ENCODE results near the gene OTUD5. TPM values are rescaled to one million over a fixed set of nuclear protein-coding genes. Genes with fewer than 3 reads are reported as not detected.
A peak's percentile ranks its signal among the peaks of the same experiment; 100 is the strongest.

Gene OTUD5
- total RNA-seq, 3 donors from 2014 or later (not counting 1 experiment from before 2014, with no cell fraction given): 92.2 to 106 (median 92.5) TPM

GRCh38 chrX:48957827-48958634 lies 624 bp upstream of the OTUD5 start:
- ATAC-seq (peak; percentile 75 to 88 (median 79)), DNase-seq (peak; percentile 88 to 97)
- Mint-ChIP-seq H3K9me3 (no peaks in the 10 kb centered on the region), H3K27ac (peak overlapping the region; percentile 100), H3K27me3 (ENCODE audit: low read depth in 2 of 2) (peaks cover 0 to 7% of the 10 kb centered on the region in 2 donors), H3K4me3 (peak overlapping the region; percentile 96), H3K36me3 (no peaks in the 10 kb centered on the region), H3K4me1 (peaks cover 24 to 45% of the 10 kb centered on the region in 2 donors)
- intact Hi-C loops (cut with micrococcal nuclease): loop anchor here (1.0 to 5.0 kb wide), 7 partner anchors 21 to 1301 kb away; partner anchors contain the start of genes GRIPAP1, HDAC6, PIM2 and PQBP1
- Histone ChIP-seq H3K36me3 (ENCODE audit: control insufficient read depth, insufficient read depth, low read length) (peaks cover 22% of the 10 kb centered on the region), H3K4me3 (ENCODE audit: low read length) (peak overlapping the region; percentile 57), H3K9me3 (ENCODE audit: control insufficient read depth, insufficient read depth, low read length) (no peaks in the 10 kb centered on the region), H3K4me1 (ENCODE audit: control insufficient read depth, insufficient read depth, low read length) (peaks cover 42% of the 10 kb centered on the region), H3K27me3 (ENCODE audit: control insufficient read depth, insufficient read depth, low read length) (no peaks in the 10 kb centered on the region), H3K27ac (ENCODE audit: low read length) (peak overlapping the region; percentile 98)
- 0% methylated on average over 56 of the region's 66 CpGs for WGBS (ENCODE audit: insufficient coverage)
- TF ChIP-seq, protein P1, sequence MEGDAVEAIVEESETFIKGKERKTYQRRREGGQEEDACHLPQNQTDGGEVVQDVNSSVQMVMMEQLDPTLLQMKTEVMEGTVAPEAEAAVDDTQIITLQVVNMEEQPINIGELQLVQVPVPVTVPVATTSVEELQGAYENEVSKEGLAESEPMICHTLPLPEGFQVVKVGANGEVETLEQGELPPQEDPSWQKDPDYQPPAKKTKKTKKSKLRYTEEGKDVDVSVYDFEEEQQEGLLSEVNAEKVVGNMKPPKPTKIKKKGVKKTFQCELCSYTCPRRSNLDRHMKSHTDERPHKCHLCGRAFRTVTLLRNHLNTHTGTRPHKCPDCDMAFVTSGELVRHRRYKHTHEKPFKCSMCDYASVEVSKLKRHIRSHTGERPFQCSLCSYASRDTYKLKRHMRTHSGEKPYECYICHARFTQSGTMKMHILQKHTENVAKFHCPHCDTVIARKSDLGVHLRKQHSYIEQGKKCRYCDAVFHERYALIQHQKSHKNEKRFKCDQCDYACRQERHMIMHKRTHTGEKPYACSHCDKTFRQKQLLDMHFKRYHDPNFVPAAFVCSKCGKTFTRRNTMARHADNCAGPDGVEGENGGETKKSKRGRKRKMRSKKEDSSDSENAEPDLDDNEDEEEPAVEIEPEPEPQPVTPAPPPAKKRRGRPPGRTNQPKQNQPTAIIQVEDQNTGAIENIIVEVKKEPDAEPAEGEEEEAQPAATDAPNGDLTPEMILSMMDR (IDR thresholded peaks at IDR 0.05): no peak

DNA sequence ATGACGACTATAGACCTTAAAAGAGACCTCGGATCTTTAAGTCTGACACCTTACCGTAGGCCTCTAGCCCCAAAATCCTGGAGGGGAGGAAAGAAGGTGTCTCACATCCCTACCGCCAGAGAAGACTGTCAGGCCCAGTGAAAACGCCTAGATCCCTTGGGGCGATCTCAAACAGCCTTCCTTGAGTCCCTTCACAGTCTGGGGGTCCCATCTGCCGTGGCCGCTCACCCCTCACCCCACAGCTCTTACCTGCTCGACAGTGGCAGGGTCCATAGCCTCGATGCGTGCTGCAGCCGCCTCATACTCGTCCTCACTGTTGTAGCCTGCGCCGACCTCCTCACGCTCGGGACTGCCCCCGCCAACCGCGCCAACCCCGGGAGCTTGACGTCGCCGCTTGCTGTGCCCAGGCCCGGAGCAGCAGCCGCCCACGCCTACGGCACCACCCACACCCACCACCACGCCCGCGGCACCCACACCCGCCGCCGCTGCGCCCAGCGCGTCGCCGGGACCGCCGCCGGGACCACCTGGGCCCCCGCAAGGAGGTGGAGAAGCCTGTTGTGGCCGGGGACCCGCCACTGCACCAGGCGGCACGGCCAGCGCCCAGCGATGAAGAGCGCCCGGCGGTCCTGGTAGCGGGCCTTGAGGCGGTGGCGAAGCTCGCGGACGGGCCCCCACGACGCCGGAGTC lies 536 bp downstream of the OTUD5 start:
- peak overlapping the region; percentile 89 to 100 for H3K27ac Mint-ChIP-seq
- Histone ChIP-seq H3K9me3 (ENCODE audit: control insufficient read depth, insufficient read depth, low read length) (no peaks in the 10 kb centered on the region), H3K4me3 (ENCODE audit: low read length) (peak overlapping the region; percentile 59), H3K4me1 (ENCODE audit: control insufficient read depth, insufficient read depth, low read length) (peaks cover 50% of the 10 kb centered on the region), H3K27ac (ENCODE audit: low read length) (peak overlapping the region; percentile 98), H3K36me3 (ENCODE audit: control insufficient read depth, insufficient read depth, low read length) (peaks cover 22% of the 10 kb centered on the region), H3K27me3 (ENCODE audit: control insufficient read depth, insufficient read depth, low read length) (no peaks in the 10 kb centered on the region)
- H3K36me3 Mint-ChIP-seq: no peaks in the 10 kb centered on the region
- intact Hi-C loops (cut with micrococcal nuclease): loop anchor here (2.0 to 5.0 kb wide), 4 partner anchors 20 to 1300 kb away; partner anchors contain the start of genes HDAC6, PQBP1, TIMM17B and UXT
- DNase-seq (peak; percentile 64 to 76), ATAC-seq (peak; percentile 25 to 40 (median 39))
- WGBS (ENCODE audit: insufficient coverage): 1% methylated on average over 60 of the region's 61 CpGs
- H3K4me1 Mint-ChIP-seq: peaks cover 36 to 56% of the 10 kb centered on the region in 2 donors
- H3K4me3 Mint-ChIP-seq: peak overlapping the region; percentile 84
- peaks cover 0 to 7% of the 10 kb centered on the region in 2 donors for H3K27me3 Mint-ChIP-seq (ENCODE audit: low read depth in 2 of 2)
- H3K9me3 Mint-ChIP-seq: no peaks in the 10 kb centered on the region
- TF ChIP-seq, protein P1 (IDR thresholded peaks at IDR 0.05): no peak

- WGBS (ENCODE audit: insufficient coverage): 100% methylated on average over 1 of the region's 1 CpG
- Histone ChIP-seq H3K27me3 (ENCODE audit: control insufficient read depth, insufficient read depth, low read length) (no peaks in the 10 kb centered on the region), H3K27ac (ENCODE audit: low read length) (no peak overlapping the region), H3K4me3 (ENCODE audit: low read length) (no peak overlapping the region), H3K9me3 (ENCODE audit: control insufficient read depth, insufficient read depth, low read length) (no peaks in the 10 kb centered on the region), H3K36me3 (ENCODE audit: control insufficient read depth, insufficient read depth, low read length) (peaks cover 5% of the 10 kb centered on the region), H3K4me1 (ENCODE audit: control insufficient read depth, insufficient read depth, low read length) (peaks cover 39% of the 10 kb centered on the region)
- Mint-ChIP-seq H3K9me3 (no peaks in the 10 kb centered on the region), H3K4me3 (no peak overlapping the region), H3K27me3 (ENCODE audit: low read depth in 2 of 2) (no peaks in the 10 kb centered on the region), H3K4me1 (peaks cover 23 to 39% of the 10 kb centered on the region in 2 donors), H3K36me3 (no peaks in the 10 kb centered on the region), H3K27ac (no peak overlapping the region)
- intact Hi-C loops (cut with micrococcal nuclease): no loop called here
- no peak for ATAC-seq
- TF ChIP-seq, protein P1 (IDR thresholded peaks at IDR 0.05): no peak
- DNase-seq: no peak
Observed at GRCh38 chrX:48948589-48948988, 8.8 kb downstream of the OTUD5 start.

All from natural killer cell (primary cell).